Measurements from ENCODE around the gene SHKBP1. TPM values are rescaled to one million over a fixed set of nuclear protein-coding genes. Genes with fewer than 3 reads are reported as not detected.
"Not testable (repeated sequence)": the region's sequence is repeated elsewhere in the genome, so short reads cannot be mapped to it uniquely, and the experiment has no call there.

SHKBP1 gene
- total and polyA plus RNA-seq, 8 donors = 33.6 to 122 (median 43.8) TPM

DNA sequence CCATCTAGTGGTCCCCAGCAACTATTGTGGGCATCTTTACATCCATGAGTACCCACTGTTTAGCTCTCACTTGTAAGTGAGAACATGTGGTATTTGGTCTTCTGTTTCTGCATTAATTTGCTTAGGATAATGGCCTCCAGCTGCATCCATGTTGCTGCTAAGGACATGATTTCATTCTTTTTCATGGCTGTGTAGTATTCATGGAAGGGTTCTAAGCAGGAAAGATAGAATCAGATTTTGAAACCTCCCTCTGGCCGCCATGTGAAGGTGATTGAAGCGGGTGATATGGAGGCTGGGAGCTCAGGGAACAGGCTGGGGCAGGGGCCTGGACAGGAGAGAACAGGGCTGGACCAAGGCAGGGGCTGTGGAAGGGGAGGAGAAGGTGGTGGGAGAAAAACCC, 44.6 kb downstream of the SHKBP1 start:
- Histone ChIP-seq H3K27ac (no peak overlapping the region), H3K4me3 (no peak overlapping the region), H3K9me3 (no peaks in the 10 kb centered on the region), H3K4me1 (no peaks in the 10 kb centered on the region), H3K27me3 (no peaks in the 10 kb centered on the region), H3K36me3 (peaks cover 0 to 49% of the 10 kb centered on the region in 2 donors)
- ATAC-seq (no peak), DNase-seq (no peak)
- TF ChIP-seq, protein P1, sequence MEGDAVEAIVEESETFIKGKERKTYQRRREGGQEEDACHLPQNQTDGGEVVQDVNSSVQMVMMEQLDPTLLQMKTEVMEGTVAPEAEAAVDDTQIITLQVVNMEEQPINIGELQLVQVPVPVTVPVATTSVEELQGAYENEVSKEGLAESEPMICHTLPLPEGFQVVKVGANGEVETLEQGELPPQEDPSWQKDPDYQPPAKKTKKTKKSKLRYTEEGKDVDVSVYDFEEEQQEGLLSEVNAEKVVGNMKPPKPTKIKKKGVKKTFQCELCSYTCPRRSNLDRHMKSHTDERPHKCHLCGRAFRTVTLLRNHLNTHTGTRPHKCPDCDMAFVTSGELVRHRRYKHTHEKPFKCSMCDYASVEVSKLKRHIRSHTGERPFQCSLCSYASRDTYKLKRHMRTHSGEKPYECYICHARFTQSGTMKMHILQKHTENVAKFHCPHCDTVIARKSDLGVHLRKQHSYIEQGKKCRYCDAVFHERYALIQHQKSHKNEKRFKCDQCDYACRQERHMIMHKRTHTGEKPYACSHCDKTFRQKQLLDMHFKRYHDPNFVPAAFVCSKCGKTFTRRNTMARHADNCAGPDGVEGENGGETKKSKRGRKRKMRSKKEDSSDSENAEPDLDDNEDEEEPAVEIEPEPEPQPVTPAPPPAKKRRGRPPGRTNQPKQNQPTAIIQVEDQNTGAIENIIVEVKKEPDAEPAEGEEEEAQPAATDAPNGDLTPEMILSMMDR (IDR thresholded peaks at IDR 0.05) = no peak
- intact Hi-C loops (cut with DNase I) = no loop called here

DNA sequence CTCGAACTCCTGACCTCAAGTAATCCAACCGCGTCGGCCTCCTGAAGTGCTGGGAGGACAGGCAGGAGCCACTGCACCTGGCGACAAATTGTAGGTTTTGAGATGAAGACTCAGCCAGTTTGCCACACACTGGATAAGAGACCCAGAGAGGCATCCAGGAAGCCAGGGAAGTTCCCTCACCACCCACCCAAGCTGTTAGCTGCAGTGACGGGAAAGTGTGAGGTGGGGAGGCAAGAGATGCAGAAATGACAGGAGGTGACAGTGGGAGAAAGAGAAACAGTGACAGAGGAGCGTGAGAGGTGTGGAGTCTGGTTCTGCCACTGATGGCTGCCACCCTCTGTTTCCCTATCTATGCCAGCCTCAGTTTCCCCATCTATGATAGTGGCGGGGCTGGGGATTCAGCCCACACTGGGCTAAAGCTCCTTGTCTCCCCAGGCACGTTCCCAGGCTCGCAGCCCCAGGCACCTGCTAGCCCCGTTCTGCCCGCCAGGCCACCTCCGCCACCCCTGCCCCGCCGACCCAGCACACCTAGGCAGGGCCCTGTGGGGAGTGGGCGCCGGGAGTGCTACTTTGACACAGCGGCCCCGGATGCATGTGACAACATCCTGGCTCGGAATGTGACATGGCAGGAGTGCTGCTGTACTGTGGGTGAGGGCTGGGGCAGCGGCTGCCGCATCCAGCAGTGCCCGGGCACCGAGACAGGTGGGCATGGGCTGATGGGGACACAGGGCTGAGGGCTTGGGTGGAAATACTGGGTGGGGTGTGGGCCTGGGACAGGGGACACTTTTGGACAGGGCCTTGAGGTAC, 45.5 kb downstream of the SHKBP1 start:
- no peaks in the 10 kb centered on the region for H3K4me1 ChIP-seq
- intact Hi-C loops (cut with DNase I) = no loop called here
- no peak for ATAC-seq
- peaks cover 0 to 49% of the 10 kb centered on the region in 2 donors for H3K36me3 ChIP-seq
- TF ChIP-seq, protein P1 (IDR thresholded peaks at IDR 0.05) = no peak
- no peaks in the 10 kb centered on the region for H3K27me3 ChIP-seq
- H3K27ac ChIP-seq = no peak overlapping the region
- H3K9me3 ChIP-seq = no peaks in the 10 kb centered on the region
- no peak overlapping the region for H3K4me3 ChIP-seq
- DNase-seq = peak in 1 of 4 donors; percentile 70

DNA sequence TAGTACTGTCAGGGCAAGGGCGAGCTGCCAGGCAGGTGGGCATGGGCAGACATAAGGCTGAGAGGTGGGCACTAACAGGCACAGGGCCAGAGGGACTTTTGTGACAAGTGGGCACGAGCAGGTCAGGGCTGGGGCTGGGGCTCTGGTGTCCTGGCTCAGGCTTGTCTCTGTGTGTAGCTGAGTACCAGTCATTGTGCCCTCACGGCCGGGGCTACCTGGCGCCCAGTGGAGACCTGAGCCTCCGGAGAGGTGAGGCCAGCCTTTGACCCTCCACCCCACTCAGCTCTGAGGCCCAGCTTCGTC, 46.1 kb downstream of the SHKBP1 start:
- ATAC-seq = no peak
- Histone ChIP-seq H3K4me3 (no peak overlapping the region), H3K27ac (no peak overlapping the region), H3K9me3 (no peaks in the 10 kb centered on the region), H3K36me3 (peaks cover 0 to 49% of the 10 kb centered on the region in 2 donors), H3K27me3 (no peaks in the 10 kb centered on the region), H3K4me1 (no peaks in the 10 kb centered on the region)
- TF ChIP-seq, protein P1 (IDR thresholded peaks at IDR 0.05) = no peak
- intact Hi-C loops (cut with DNase I) = no loop called here
- DNase-seq = peak in 1 of 4 donors; percentile 47

DNA sequence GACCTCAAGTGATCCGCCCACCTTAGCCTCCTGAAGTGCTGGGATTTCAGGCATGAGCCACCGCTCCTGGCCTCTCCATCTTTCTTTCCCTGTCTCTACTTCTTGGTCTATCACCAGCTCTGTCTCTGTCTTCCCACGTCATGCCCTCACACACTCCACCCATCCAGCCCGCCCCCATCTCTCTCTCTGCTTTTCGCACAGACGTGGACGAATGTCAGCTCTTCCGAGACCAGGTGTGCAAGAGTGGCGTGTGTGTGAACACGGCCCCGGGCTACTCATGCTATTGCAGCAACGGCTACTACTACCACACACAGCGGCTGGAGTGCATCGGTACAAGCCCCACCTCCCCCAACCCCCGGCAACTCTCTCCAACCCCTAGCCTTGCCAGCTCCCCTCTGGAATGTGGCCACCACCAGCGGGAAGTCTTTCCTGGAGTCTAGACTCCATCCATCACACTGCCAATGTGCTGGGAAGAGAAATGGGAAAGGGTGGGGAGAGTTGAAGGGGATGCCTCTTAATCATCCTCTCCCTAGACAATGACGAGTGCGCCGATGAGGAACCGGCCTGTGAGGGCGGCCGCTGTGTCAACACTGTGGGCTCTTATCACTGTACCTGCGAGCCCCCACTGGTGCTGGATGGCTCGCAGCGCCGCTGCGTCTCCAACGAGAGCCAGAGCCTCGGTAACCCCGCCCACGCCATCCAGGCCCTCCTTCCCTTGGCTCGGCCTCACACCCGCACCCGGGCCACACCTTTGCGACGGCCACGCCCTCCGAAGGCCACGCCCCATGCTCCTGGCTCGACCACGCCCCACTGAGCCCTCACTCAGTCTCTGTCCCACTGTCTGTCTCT, 47.0 kb downstream of the SHKBP1 start:
- Histone ChIP-seq H3K9me3 (no peaks in the 10 kb centered on the region), H3K36me3 (peaks cover 0 to 49% of the 10 kb centered on the region in 2 donors), H3K4me1 (no peaks in the 10 kb centered on the region), H3K4me3 (no peak overlapping the region), H3K27me3 (no peaks in the 10 kb centered on the region), H3K27ac (no peak overlapping the region)
- ATAC-seq = peak; percentile 61
- TF ChIP-seq, protein P1 (IDR thresholded peaks at IDR 0.05) = no peak
- DNase-seq = peak in 1 of 4 donors; percentile 80
- intact Hi-C loops (cut with DNase I) = no loop called here

DNA sequence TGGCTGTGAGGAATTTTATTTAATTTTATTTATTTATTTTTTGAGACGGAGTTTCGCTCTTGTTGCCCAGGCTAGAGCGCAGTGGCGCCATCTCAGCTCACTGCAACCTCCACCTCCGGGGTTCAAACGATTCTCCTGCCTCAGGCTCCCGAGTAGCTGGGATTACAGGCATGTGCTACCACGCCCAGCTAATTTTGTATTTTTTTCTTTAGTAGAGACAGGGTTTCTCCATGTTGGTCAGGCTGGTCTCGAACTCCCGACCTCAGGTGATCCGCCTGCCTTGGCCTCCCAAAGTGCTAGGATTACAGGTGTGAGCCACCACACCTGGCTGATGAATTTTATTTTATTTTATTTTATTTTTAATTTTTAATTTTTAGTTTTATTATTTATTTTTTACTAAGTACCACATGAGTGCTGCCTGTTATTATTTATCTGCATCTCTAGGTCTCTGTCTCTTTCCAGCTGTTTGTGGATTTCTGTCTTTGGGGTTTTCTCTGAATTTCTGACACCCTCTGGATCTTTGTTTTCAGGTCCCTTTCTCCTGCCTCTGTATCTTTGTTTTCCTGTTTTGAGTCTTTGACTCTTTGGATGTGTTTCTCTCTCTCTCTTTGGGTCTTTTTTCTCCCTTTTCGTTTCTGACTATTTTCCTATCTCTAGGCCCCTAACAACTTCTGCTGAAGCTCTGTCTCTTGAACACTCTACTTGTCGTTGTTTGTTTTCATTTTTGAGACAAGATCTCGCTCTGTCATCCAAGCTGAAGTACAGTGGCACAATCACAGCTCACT, 47.9 kb downstream of the SHKBP1 start:
- ATAC-seq; intact Hi-C loops (cut with DNase I); H3K27me3 ChIP-seq; H3K27ac ChIP-seq; H3K9me3 ChIP-seq; H3K4me1 ChIP-seq; H3K4me3 ChIP-seq: not testable (repeated sequence)
- H3K36me3 ChIP-seq = peaks cover 0 to 47% of the 10 kb centered on the region in 2 donors
- peak in 1 of 4 donors; percentile 25 for DNase-seq
